HL-60 (cell line): ENCODE results near the gene CES2.
"Not testable (repeated sequence)": the region's sequence is repeated elsewhere in the genome, so short reads cannot be mapped to it uniquely, and the experiment has no call there.

Experiments
- DNase-seq, 2 experiments: peaks; one replicate each; pipeline ENCODE4 v3.0.0-alpha.2; 2010 to 2020; ENCODE audit warnings: low read depth in 1 of 2, low spot score in 1 of 2
- H3K27ac ChIP-seq: fragments of 250-450 bp; sonication (Bioruptor Pico); replicated peaks from 2 replicates; pipeline ENCODE4 v1.5.1; 2020; ENCODE audit warnings: mild to moderate bottlenecking, moderate library complexity
- H3K27me3 ChIP-seq: fragments of 250-450 bp; sonication (Bioruptor Pico); 2 replicates; pipeline ENCODE4 v1.5.1; 2021; ENCODE audit warnings: mild to moderate bottlenecking, moderate library complexity; ENCODE audit not compliant: insufficient read depth, poor library complexity, severe bottlenecking
- H3K4me3 ChIP-seq: replicated peaks from 2 replicates; pipeline ENCODE4 v1.5.1; 2011; ENCODE audit warnings: mild to moderate bottlenecking, control low read depth, low read length; ENCODE audit not compliant: insufficient read depth
- CTCF ChIP-seq: IDR thresholded peaks from one replicate; pipeline ENCODE4 v1.5.1; 2011; ENCODE audit warnings: low read length, control low read depth, inconsistent platforms; ENCODE audit not compliant: insufficient read depth
- GABPA ChIP-seq: IDR thresholded peaks from 2 replicates; pipeline ENCODE4 v1.6.1; 2012; ENCODE audit warnings: low read depth
- POLR2AphosphoS5 ChIP-seq: IDR thresholded peaks from 2 replicates; pipeline ENCODE4 v1.6.1; 2012; ENCODE audit warnings: low read depth
- SPI1 ChIP-seq: IDR thresholded peaks from 2 replicates; pipeline ENCODE4 v1.6.1; 2012; ENCODE audit warnings: low read depth, mild to moderate bottlenecking, borderline replicate concordance
- TF ChIP-seq, protein P1 (sequence below): IDR thresholded peaks from 2 replicates; pipeline ENCODE4 v1.6.1; 2012; ENCODE audit warnings: low read depth; ENCODE audit not compliant: insufficient replicate concordance

The CES2 gene

GRCh38 chr16:66955363-66956153 is 20.2 kb downstream of the CES2 start:
- DNase-seq, H3K27ac ChIP-seq, H3K27me3 ChIP-seq, H3K4me3 ChIP-seq: not testable (repeated sequence)
- peak; percentile 37; the same call in 1 of the 2 replicates for TF ChIP-seq SPI1

- not testable (repeated sequence) for DNase-seq, H3K27ac ChIP-seq, H3K27me3 ChIP-seq, H3K4me3 ChIP-seq
Observed at GRCh38 chr16:66956154-66956457, 20.8 kb downstream of the CES2 start.

DNA sequence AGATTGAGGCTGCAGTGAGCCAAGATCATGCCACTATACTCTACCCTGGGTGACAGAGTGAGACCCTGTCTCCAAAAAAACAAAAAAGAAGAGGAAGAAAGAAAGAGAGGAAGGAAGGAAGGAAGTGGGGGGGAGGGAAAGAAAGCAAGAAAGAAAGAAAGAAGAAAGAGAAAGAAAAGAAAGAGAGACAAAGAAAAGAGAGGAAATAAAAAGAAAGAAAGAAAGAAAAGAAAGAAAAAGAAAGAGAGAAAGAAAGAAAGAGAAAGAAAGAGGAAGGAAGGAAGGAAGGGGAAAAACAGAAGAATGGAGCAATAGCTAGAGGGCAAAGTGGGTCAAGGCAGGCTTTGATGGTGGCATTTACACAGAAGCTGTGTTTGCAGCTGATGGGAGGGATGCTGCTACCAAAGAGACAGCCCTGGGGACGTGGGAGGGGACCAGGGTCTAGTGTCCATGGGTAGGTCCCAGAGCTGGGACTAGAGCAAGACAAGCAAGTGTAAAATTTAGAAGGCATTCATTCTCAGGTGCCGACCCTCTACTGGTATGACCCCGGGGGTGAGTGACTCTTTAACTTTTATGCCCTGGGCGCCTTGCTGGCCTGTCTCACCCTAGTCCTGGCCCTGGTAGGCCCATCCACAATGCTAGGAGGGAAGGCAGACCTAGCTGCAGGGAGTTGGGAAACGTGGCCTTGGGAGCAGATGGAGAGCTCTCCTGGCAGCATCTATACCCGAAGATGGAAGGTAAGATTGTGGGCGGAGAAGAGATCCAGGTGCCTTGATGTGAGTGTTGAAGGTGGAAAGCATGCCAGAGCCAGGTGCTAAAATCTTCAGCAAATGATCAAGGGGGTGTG is 23.8 kb downstream of the CES2 start:
- TF ChIP-seq SPI1 = no peak
- Histone ChIP-seq H3K4me3 (no peak overlapping the region), H3K27me3 (no peaks in the 10 kb centered on the region), H3K27ac (no peak overlapping the region)
- DNase-seq = no peak

GRCh38 chr16:66959704-66960161 is 24.4 kb downstream of the CES2 start:
- Histone ChIP-seq H3K27ac (no peak overlapping the region), H3K4me3 (no peak overlapping the region), H3K27me3 (no peaks in the 10 kb centered on the region)
- DNase-seq = peak in 1 of 2 experiments; percentile 79
- no peak for TF ChIP-seq SPI1
- TF ChIP-seq CTCF = no peak
- TF ChIP-seq, protein P1, sequence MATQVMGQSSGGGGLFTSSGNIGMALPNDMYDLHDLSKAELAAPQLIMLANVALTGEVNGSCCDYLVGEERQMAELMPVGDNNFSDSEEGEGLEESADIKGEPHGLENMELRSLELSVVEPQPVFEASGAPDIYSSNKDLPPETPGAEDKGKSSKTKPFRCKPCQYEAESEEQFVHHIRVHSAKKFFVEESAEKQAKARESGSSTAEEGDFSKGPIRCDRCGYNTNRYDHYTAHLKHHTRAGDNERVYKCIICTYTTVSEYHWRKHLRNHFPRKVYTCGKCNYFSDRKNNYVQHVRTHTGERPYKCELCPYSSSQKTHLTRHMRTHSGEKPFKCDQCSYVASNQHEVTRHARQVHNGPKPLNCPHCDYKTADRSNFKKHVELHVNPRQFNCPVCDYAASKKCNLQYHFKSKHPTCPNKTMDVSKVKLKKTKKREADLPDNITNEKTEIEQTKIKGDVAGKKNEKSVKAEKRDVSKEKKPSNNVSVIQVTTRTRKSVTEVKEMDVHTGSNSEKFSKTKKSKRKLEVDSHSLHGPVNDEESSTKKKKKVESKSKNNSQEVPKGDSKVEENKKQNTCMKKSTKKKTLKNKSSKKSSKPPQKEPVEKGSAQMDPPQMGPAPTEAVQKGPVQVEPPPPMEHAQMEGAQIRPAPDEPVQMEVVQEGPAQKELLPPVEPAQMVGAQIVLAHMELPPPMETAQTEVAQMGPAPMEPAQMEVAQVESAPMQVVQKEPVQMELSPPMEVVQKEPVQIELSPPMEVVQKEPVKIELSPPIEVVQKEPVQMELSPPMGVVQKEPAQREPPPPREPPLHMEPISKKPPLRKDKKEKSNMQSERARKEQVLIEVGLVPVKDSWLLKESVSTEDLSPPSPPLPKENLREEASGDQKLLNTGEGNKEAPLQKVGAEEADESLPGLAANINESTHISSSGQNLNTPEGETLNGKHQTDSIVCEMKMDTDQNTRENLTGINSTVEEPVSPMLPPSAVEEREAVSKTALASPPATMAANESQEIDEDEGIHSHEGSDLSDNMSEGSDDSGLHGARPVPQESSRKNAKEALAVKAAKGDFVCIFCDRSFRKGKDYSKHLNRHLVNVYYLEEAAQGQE = no peak
- no peak for TF ChIP-seq GABPA
- no peak for TF ChIP-seq POLR2AphosphoS5

DNA sequence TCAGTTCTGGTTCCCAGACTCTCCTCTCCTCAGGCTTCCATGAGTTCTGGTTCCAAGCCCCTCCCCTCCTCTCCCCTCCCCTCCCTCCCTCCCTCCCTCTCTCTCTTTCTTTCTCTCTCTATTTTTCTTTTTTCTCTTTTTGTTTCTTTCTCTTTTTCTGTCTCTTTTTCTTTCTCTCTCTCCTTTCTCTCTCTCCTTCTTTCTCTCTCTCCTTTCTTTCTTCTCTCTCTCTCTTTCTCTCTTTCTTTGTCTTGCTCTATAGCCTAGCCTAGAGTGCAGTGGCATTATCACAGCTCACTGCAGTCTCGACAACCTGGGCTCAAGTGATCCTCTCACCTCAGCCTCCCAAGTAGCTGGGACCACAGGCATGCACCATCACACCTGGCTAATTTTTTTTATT is 25.0 kb downstream of the CES2 start:
- Histone ChIP-seq H3K27me3 (no peaks in the 10 kb centered on the region), H3K4me3 (no peak overlapping the region), H3K27ac (no peak overlapping the region)
- no peak for DNase-seq
- TF ChIP-seq POLR2AphosphoS5 = no peak
- TF ChIP-seq, protein P1 = no peak
